Neural cell (in vitro differentiated cells): ENCODE data around the gene FSIP2. TPM values are rescaled to one million over a fixed set of nuclear protein-coding genes. Genes with fewer than 3 reads are reported as not detected.

Source experiments
- H2AFZ ChIP-seq: fragments of 200-600, 300-800 bp; sonication (generic), shearing (Covaris generic); 2 replicates; pipeline ENCODE4 v1.6.0; 2014; ENCODE audit warnings: low read depth, mild to moderate bottlenecking, antibody characterized with exemption, low read length, moderate library complexity
- H3F3A ChIP-seq: fragments of 200-600 bp; shearing (Covaris generic); 2 replicates; pipeline ENCODE4 v1.6.1; 2016; ENCODE audit warnings: mild to moderate bottlenecking, moderate library complexity, mixed read lengths, antibody characterized with exemption, low read length; ENCODE audit not compliant: insufficient read depth, poor library complexity, severe bottlenecking
- H3K27ac ChIP-seq: fragments of 200-600, 300-800 bp; sonication (generic), shearing (Covaris generic); 2 replicates; pipeline ENCODE4 v1.5.1; 2014; ENCODE audit warnings: mild to moderate bottlenecking, low read length, moderate library complexity
- H3K27me3 ChIP-seq: fragments of 300-800, 200-600 bp; sonication (generic), shearing (Covaris generic); 2 replicates; pipeline ENCODE4 v1.6.0; 2014; ENCODE audit warnings: mild to moderate bottlenecking, low read depth, low read length, moderate library complexity; ENCODE audit not compliant: insufficient read depth
- H3K36me3 ChIP-seq: fragments of 300-800, 200-600 bp; sonication (generic), shearing (Covaris generic); 2 replicates; pipeline ENCODE4 v1.5.1; 2014; ENCODE audit warnings: mild to moderate bottlenecking, antibody characterized with exemption, low read length, moderate library complexity; ENCODE audit not compliant: insufficient read depth
- H3K4me2 ChIP-seq: fragments of 300-800, 200-600 bp; sonication (generic), shearing (Covaris generic); 2 replicates; pipeline ENCODE4 v1.6.0; 2014; ENCODE audit warnings: mild to moderate bottlenecking, low read length
- H3K4me3 ChIP-seq: fragments of 300-800, 200-600 bp; sonication (generic), shearing (Covaris generic); 2 replicates; pipeline ENCODE4 v1.5.1; 2014; ENCODE audit warnings: mild to moderate bottlenecking, low read length, moderate library complexity
- H3K79me2 ChIP-seq: fragments of 200-600 bp; shearing (Covaris generic); replicated peaks from 2 replicates; pipeline ENCODE4 v1.6.0; 2014; ENCODE audit warnings: mild to moderate bottlenecking, low read length, moderate library complexity; ENCODE audit not compliant: insufficient read depth
- H3K9ac ChIP-seq: fragments of 300-800, 200-600 bp; sonication (generic), shearing (Covaris generic); 2 replicates; pipeline ENCODE4 v1.6.1; 2016; ENCODE audit warnings: mild to moderate bottlenecking, low read length, mixed read lengths
- H3K9me2 ChIP-seq: fragments of 200-600 bp; shearing (Covaris generic); 2 replicates; pipeline ENCODE4 v1.6.1; 2016; ENCODE audit warnings: mild to moderate bottlenecking, low read length, mixed read lengths; ENCODE audit not compliant: insufficient read depth
- H3K9me3 ChIP-seq: fragments of 200-600, 300-800 bp; sonication (generic), shearing (Covaris generic); 2 replicates; pipeline ENCODE4 v1.6.1; 2016; ENCODE audit warnings: mild to moderate bottlenecking, mixed run types, low read length, moderate library complexity, mixed read lengths
- H4K20me1 ChIP-seq: fragments of 200-600 bp; shearing (Covaris generic); 2 replicates; pipeline ENCODE4 v1.6.1; 2016; ENCODE audit warnings: mild to moderate bottlenecking, mixed run types; ENCODE audit not compliant: insufficient read depth
- EP300 ChIP-seq: fragments of 450-650 bp; conservative IDR thresholded peaks from 2 replicates; pipeline ENCODE4 v1.6.1; 2014; ENCODE audit warnings: antibody characterized with exemption, mild to moderate bottlenecking, moderate library complexity; ENCODE audit not compliant: poor library complexity, severe bottlenecking
- EZH2 ChIP-seq: fragments of 200-600, 300-800 bp; shearing (Covaris generic), sonication (generic); IDR thresholded peaks from 2 replicates; pipeline ENCODE4 v1.6.1; 2014; ENCODE audit warnings: antibody characterized with exemption, low read length, borderline replicate concordance, mild to moderate bottlenecking; ENCODE audit not compliant: insufficient read depth, poor library complexity, severe bottlenecking
- MXI1 ChIP-seq: fragments of 450-650 bp; conservative IDR thresholded peaks from 2 replicates; pipeline ENCODE4 v1.6.1; 2014; ENCODE audit warnings: antibody characterized with exemption, mild to moderate bottlenecking; ENCODE audit not compliant: poor library complexity, severe bottlenecking
- POLR2AphosphoS5 ChIP-seq: IDR thresholded peaks from 2 replicates; pipeline ENCODE4 v1.6.1; 2012
- RAD21 ChIP-seq: fragments of 450-650 bp; conservative IDR thresholded peaks from 2 replicates; pipeline ENCODE4 v1.6.1; 2014; ENCODE audit warnings: antibody characterized with exemption, mild to moderate bottlenecking, moderate library complexity
- REST ChIP-seq: IDR thresholded peaks from 2 replicates; pipeline ENCODE4 v1.6.1; 2012; ENCODE audit warnings: borderline replicate concordance
- SMC3 ChIP-seq: fragments of 450-650 bp; conservative IDR thresholded peaks from 2 replicates; pipeline ENCODE4 v1.6.1; 2014; ENCODE audit warnings: antibody characterized with exemption, mild to moderate bottlenecking, moderate library complexity; ENCODE audit not compliant: poor library complexity
- TAF1 ChIP-seq: IDR thresholded peaks from 2 replicates; pipeline ENCODE4 v1.6.1; 2012; ENCODE audit warnings: low read depth
- polyA plus RNA-seq: library from polyadenylated mRNA; depleted of rRNA; stranded (reverse); fragments of >200 nt; gene quantifications from 2 replicates; pipeline ENCODE4 v1.2.3, GENCODE V29; 2014
- TF ChIP-seq, protein P1 (sequence below): fragments of 450-650 bp; IDR thresholded peaks from 2 replicates; pipeline ENCODE4 v1.5.1; 2014; ENCODE audit warnings: antibody characterized with exemption, mild to moderate bottlenecking, moderate library complexity; ENCODE audit not compliant: poor library complexity, severe bottlenecking

FSIP2 gene
- polyA plus RNA-seq, 1 donor from 2014 or later, result 11.0 TPM

GRCh38 chr2:185817991-185818390, 79.4 kb downstream of the FSIP2 start:
- H3K27ac ChIP-seq, result no peak overlapping the region
- no peak for TF ChIP-seq EP300
- TF ChIP-seq TAF1, result no peak
- TF ChIP-seq EZH2, result no peak
- TF ChIP-seq SMC3, result no peak
- no peak for TF ChIP-seq POLR2AphosphoS5
- TF ChIP-seq RAD21, result no peak
- TF ChIP-seq MXI1, result no peak
- TF ChIP-seq, protein P1, sequence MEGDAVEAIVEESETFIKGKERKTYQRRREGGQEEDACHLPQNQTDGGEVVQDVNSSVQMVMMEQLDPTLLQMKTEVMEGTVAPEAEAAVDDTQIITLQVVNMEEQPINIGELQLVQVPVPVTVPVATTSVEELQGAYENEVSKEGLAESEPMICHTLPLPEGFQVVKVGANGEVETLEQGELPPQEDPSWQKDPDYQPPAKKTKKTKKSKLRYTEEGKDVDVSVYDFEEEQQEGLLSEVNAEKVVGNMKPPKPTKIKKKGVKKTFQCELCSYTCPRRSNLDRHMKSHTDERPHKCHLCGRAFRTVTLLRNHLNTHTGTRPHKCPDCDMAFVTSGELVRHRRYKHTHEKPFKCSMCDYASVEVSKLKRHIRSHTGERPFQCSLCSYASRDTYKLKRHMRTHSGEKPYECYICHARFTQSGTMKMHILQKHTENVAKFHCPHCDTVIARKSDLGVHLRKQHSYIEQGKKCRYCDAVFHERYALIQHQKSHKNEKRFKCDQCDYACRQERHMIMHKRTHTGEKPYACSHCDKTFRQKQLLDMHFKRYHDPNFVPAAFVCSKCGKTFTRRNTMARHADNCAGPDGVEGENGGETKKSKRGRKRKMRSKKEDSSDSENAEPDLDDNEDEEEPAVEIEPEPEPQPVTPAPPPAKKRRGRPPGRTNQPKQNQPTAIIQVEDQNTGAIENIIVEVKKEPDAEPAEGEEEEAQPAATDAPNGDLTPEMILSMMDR, result no peak
- no peak for TF ChIP-seq REST

DNA sequence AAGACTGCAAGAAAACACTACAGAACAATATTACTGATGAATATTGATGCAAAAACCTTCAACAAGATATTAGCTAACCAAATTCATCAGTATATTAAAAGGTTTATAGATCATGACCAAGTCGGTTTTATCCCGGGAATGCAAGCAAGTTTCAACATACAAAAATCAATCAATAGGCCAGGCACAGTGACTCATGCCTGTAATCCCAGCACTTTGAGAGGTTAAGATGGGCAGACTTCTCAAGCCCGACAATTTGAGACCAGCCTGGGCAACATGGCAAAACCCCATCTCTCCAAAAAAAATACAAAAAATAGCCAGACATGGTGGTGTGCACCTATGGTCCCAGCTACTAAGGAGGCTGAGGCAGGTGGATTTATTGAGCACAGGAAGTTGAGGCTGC, 82.9 kb downstream of the FSIP2 start:
- TF ChIP-seq, protein P1, result no peak
- TF ChIP-seq RAD21 (no peak), SMC3 (no peak), TAF1 (no peak), POLR2AphosphoS5 (no peak), REST (no peak), EP300 (no peak), EZH2 (no peak), MXI1 (no peak)
- Histone ChIP-seq H3K9ac (no peak overlapping the region), H3K36me3 (no peaks in the 10 kb centered on the region), H3K4me2 (no peak overlapping the region), H3F3A (no peaks in the 10 kb centered on the region), H2AFZ (no peak overlapping the region), H3K9me3 (no peaks in the 10 kb centered on the region), H3K27ac (no peak overlapping the region), H4K20me1 (no peaks in the 10 kb centered on the region), H3K9me2 (no peaks in the 10 kb centered on the region), H3K4me3 (no peak overlapping the region), H3K79me2 (no peaks in the 10 kb centered on the region), H3K27me3 (no peaks in the 10 kb centered on the region)

More at GRCh38 chr2:185817991-185818390, 79.4 kb downstream of the FSIP2 start:
- H3K36me3 ChIP-seq, result no peaks in the 10 kb centered on the region
- no peak overlapping the region for H3K4me2 ChIP-seq
- H3K27me3 ChIP-seq, result no peaks in the 10 kb centered on the region
- H3K79me2 ChIP-seq, result no peaks in the 10 kb centered on the region
- H3K9me2 ChIP-seq, result no peaks in the 10 kb centered on the region
- no peak overlapping the region for H2AFZ ChIP-seq
- no peaks in the 10 kb centered on the region for H4K20me1 ChIP-seq
- H3K9me3 ChIP-seq, result no peaks in the 10 kb centered on the region
- H3K4me3 ChIP-seq, result no peak overlapping the region
- H3K9ac ChIP-seq, result no peak overlapping the region
- no peaks in the 10 kb centered on the region for H3F3A ChIP-seq
